ENCODE measurements around the gene BIVM.

BIVM gene

GRCh38 chr13:102788683-102789082, 10.2 kb upstream of the BIVM start:
- DNase-seq, result no peak

DNA sequence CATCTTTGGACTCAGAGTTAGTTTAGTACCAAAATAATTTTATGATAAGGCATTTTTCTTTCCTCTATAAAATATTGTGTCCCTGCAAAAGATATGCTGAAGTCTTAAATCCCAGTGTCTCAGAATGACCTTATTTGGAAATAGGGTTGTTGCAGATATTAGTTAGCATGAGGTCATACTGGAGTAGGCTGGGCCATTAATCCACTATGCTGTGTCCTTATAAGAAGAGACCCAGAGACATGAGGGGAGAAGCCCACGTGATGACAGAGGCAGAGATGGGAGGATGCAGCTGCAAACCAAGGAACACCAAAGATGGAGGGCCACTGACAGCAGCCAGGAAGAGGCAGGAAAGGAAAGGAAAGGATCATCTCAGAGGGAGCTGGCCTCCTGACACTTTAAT, 6.5 kb upstream of the BIVM start:
- no peak for DNase-seq

DNA sequence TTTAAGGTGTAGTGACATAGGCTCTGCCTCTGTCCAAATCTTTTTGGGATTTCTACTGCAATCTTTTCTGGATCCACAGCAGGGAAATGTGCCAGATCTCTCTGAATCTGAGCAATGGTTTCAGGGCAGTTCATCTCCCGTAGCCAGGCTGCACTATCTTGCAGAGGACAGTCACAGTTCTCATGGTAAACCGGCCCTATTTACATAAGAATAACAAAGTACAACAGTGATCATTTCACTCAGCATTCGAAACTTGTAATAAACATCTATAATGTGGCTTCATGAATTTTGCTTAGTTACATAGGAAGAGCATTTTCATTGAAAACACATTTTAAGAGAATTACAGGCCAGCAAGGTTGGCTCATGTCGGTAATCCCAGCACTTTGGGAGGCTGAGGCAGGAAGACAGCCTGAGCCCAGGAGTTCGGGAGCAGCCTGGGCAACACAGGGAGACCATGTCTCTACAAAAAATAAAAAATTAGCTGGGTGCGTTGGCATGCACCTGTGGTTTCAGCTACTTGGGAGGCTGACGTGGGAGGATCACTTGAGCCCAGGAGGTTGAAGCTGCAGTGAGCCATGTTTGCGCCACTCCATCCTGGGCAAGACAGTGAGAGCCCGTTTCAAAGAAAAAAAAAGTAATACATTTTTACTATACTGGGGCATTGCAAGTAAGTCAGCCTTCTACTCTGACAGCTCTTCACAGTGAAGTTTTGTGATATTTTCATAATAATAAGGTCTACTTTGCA, 5.1 kb upstream of the BIVM start:
- no peak for DNase-seq

GRCh38 chr13:102799426-102800144, 666 bp downstream of the BIVM start:
- DNase-seq, result no peak

DNA sequence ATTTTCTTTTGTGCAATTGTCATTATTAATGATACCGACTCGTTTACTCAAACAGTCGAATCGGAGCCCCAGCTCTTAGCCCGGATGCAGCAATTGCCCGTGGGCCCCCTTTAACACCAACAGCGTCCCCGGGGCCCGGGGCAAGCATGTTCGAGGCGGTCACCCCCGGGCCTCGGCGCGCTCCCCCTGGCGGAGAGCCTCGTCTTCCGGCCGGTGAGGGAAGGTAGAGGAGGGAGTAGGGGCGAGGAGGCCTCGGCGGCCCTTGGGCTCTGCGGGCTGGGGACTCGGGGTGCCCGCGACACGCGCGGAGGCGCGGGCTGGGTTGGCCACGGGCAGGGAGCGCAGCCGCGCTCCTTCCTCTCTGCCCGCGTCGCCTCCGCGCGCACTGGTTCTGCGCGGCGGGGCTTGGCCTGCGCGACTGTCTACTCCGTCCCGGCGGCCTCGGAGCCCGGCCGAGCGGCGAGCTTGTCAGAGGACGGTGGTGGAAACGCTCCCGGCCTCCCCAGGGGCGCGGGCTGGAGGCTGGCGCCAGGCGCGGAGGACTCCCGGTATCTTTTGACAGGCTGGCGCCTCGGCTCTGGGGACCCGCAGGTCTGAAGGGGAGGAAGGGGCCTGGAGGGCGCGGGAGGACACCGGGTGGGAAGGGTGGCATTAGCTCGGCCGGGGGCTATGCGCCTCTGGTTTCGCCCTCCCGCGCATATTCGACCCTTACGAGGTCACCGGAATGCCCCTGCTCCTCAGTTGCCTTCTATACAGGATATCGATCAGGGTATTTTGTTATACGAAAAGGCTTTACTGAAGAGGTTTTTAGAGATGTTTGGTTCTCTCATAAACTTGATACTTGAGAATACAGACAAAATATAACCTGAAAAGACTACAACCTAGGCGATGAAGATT, 1.5 kb downstream of the BIVM start:
- DNase-seq, result no peak

DNA sequence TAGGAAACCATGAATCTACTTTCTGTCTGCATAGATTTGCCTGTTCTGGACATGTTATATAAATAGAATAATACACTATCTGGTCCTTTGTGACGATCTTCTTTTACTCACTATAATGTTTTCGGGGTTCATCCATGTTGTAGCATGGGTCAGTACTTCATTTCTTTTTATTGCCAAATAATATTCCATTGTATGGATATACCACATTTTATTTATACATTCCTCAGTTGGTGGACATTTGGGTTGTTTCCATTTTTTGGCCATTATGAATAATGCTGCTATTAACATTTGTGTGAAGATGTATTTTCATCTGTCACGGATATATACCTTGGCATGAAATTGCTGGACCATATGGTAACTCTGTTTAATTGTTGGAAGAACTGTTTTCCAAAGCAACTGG, 6.8 kb downstream of the BIVM start:
- no peak for DNase-seq

DNA sequence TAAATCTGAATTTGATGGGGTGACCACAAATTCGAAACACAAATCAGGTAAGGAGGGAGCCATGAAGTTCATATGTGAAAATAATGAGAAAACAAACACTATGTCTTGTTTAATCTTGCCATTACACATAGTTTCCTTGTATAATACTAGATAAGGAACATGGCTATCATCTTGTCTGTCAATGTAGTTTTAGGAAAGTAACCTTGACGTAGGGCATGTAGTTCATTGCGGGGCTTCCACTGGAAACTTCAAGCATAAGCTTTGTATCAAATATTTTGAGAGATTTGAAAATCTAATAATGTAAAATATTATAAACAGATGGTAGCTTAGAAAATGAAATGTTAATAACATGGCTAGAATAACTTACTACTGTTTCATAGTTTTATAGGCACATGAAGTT, 8.8 kb downstream of the BIVM start:
- DNase-seq, result no peak

GRCh38 chr13:102812611-102813287, 13.8 kb downstream of the BIVM start:
- no peak for DNase-seq

- DNase-seq, result no peak
These were observed 15.2 kb downstream of the BIVM start for GRCh38 chr13:102814025-102814607.

- DNase-seq, result no peak
These were observed 15.9 kb downstream of the BIVM start for GRCh38 chr13:102814793-102815192.

DNA sequence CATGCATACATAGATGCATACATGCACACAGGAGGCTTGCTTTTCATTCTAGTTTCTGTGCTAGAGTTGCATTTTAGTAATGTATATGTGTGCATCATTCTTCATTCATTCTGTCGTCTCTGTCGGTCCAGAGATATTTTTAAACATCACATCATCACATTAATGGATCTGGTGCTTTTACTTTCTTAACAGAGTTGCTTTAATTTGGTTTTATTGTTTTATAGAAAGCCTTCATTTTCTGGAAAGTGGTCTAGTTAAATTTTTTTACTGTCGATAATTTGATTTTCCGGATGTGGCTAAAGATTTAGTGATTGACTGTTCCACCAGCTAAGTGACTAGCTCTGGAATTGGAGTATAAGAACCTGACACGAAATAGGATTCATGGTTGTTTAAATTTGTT, 16.9 kb downstream of the BIVM start:
- no peak for DNase-seq

- DNase-seq, result no peak
These were observed 17.8 kb downstream of the BIVM start for GRCh38 chr13:102816708-102817107.

DNA sequence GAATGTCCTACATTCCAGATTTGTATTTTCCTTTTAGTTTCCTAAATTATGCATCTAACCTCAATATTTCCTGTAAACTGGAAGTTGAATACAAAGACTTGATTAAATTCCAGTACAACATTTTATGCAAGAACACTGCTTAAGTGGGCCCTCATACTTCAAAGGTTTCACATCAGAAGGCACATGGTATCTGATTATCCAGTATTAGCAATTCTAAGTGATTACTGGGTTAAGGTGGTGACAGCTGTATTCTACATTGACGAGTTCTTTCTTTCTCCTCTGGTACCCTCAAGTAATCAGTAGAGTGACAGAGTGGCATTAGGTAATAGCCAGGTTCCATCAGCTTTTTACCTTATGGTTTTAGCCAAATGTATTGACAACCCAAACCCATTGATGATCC, 18.3 kb downstream of the BIVM start:
- no peak for DNase-seq

- DNase-seq, result no peak
These were observed 19.0 kb downstream of the BIVM start for GRCh38 chr13:102817907-102818306.

DNA sequence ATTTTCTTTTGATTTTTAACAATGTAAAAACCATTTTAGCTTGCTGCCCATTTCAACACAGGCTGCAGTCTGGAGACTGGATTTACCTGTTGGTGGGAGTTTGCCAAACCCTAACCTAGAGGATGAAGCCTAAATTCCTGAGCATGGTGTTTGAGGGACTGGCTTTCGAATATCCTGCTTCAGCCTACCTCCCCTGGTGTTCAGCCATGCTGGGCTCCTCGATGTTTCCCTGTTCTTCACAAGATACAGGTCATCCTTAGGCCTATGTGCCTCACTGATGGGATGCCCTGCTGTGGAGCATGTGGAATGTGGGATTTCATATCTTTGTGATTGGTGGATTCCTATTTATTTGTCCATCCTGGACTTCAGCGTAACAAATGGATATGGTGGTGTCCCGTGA, 26.5 kb downstream of the BIVM start:
- no peak for DNase-seq

GRCh38 chr13:102825921-102826706, 27.2 kb downstream of the BIVM start:
- no peak for DNase-seq

DNA sequence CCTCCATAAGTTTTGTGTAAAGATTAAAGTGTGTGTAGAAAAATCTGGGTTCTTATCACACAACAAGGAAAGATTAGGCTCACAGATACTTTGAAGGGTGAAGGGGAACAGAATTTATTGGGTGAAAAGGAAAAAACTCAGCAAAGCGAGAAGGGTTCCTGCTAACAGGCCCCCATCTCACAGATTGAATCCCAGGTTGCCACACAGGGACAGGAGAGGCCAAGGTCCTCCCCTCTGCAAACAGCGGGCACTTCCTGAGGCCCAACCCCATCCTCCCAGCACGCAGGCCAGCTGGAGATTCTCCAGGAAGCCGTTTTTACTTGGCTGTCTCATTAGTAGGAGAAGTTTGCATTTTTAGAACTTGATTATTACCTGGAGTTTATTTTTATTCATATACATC, 31.7 kb downstream of the BIVM start:
- DNase-seq, result no peak

DNA sequence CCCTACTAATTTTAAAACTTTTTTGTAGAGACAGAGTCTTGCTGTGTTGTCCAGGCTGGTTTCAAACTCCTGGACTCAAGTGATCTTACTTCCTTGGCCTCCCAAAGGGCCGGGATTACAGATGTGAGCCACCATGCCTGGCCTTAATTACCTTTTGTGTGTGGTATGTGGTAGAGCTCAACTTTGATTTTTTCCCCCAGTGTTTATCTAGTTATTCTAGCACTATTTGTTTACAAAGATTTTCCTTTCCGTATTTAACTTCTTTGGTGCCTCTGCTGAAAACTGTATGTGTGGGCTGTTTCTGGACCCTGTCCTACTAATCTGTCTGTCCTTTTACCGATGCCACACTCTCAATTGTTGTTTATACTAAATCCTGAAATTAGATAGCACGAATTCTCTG, 37.6 kb downstream of the BIVM start:
- DNase-seq, result no peak

DNA sequence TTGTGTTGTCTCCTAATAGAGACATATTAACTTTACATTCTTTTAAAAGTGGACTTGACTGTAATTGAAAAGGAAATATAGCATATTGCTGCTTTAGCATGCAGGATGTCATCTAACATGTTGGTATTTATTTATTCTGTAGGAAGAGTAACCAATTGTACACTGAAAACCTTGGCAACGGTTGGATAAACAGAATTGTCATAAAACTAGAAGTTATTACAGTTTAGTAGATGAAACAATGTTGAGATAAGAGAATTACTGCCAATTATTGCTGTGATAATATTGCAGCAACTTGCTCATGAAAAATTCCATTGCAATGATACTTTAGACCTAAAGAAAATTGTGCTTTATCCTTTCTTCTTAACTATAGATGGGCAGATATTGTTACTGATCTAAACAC, 39.4 kb downstream of the BIVM start:
- DNase-seq, result no peak

DNA sequence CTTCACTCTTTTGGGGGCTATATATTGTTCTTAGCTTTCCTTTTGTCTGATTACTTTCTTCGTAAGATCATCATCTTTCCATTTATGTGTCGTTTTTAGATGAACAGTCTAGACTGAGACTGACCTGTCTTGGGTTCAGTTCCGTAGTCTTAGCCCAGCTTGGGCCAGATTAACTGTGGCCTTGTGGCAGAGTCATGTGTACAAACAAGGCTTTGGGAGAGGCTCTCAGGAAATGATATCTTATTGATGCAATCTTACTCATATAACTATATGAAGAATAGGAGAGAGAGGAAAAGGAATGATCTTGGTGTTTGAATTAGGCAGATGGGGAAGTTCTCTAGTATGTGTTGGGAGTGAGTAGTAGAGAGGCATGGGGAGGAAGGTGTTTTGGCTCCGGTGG, 40.1 kb downstream of the BIVM start:
- no peak for DNase-seq

DNA sequence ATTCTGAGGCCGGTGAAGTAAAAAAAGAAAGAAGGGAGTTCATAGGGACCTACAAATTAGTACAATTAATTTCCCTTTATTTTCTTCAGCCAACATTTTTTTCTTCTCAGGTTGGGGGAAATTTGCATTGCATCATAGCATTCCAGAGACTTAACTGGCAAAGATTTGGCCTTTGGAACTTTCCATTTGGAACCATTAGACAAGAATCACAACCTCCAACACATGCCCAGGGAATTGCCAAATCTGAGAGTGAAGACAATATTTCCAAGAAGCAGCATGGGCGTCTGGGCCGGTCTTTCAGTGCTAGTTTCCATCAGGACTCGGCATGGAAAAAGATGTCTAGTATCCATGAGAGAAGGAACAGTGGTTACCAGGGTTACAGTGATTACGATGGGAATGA, 40.5 kb downstream of the BIVM start:
- DNase-seq, result no peak

GRCh38 chr13:102845289-102845629, 46.3 kb downstream of the BIVM start:
- DNase-seq, result no peak
